ENCODE results near the gene SLC23A3. TPM values are rescaled to one million over a fixed set of nuclear protein-coding genes. Genes with fewer than 3 reads are reported as not detected.

The SLC23A3 gene
- total and polyA plus RNA-seq, 4 donors: 0.23 to 2.4 (median 0.66) TPM

- TF ChIP-seq CTCF (IDR thresholded peaks at IDR 0.05; ENCODE audit: low read depth, low read length, missing input control): no peak
- TF ChIP-seq RAD21 (IDR thresholded peaks at IDR 0.05): no peak
- TF ChIP-seq JUND (IDR thresholded peaks at IDR 0.05): no peak
These were observed 11.8 kb downstream of the SLC23A3 start (continued) for GRCh38 chr2:219158025-219158424.

GRCh38 chr2:219157396-219157795, 12.4 kb downstream of the SLC23A3 start:
- 95% methylated on average over 8 of the region's 8 CpGs for WGBS
- TF ChIP-seq TAF1 (conservative IDR thresholded peaks at IDR 0.05): no peak
- TF ChIP-seq MAX (IDR thresholded peaks at IDR 0.05): no peak
- TF ChIP-seq HNF4A (conservative IDR thresholded peaks at IDR 0.05): no peak
- no peak for TF ChIP-seq GABPA (IDR thresholded peaks at IDR 0.05 in 1 of 2, conservative IDR thresholded peaks at IDR 0.05 in 1 of 2)
- no peak for TF ChIP-seq CTCF (IDR thresholded peaks at IDR 0.05; ENCODE audit: low read depth, low read length, missing input control)
- TF ChIP-seq NR2F2 (IDR thresholded peaks at IDR 0.05): no peak
- no peak for TF ChIP-seq RAD21 (IDR thresholded peaks at IDR 0.05)
- no peak for TF ChIP-seq JUND (IDR thresholded peaks at IDR 0.05)
- TF ChIP-seq FOXA1 (IDR thresholded peaks at IDR 0.05): no peak
- no peak for TF ChIP-seq EGR1 (IDR thresholded peaks at IDR 0.05; ENCODE audit: low read depth in 2 of 2)
- TF ChIP-seq ATF3 (IDR thresholded peaks at IDR 0.05): no peak
- no peak for TF ChIP-seq REST (IDR thresholded peaks at IDR 0.05)
- TF ChIP-seq, protein P1, sequence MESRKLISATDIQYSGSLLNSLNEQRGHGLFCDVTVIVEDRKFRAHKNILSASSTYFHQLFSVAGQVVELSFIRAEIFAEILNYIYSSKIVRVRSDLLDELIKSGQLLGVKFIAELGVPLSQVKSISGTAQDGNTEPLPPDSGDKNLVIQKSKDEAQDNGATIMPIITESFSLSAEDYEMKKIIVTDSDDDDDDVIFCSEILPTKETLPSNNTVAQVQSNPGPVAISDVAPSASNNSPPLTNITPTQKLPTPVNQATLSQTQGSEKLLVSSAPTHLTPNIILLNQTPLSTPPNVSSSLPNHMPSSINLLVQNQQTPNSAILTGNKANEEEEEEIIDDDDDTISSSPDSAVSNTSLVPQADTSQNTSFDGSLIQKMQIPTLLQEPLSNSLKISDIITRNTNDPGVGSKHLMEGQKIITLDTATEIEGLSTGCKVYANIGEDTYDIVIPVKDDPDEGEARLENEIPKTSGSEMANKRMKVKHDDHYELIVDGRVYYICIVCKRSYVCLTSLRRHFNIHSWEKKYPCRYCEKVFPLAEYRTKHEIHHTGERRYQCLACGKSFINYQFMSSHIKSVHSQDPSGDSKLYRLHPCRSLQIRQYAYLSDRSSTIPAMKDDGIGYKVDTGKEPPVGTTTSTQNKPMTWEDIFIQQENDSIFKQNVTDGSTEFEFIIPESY (IDR thresholded peaks at IDR 0.05): no peak
- no peak for TF ChIP-seq FOXA2 (IDR thresholded peaks at IDR 0.05)
- Histone ChIP-seq H3K4me3 (ENCODE audit: low read depth in 1 of 3, low read length in 3 of 3) (no peak overlapping the region), H3K4me1 (ENCODE audit: control insufficient read depth in 4 of 4, insufficient read depth in 4 of 4, low read length in 3 of 4) (peaks cover 2 to 17% (median 13%) of the 10 kb centered on the region in 4 donors), H3K9me3 (ENCODE audit: control insufficient read depth in 4 of 4, low read length in 3 of 4) (no peaks in the 10 kb centered on the region), H3K27me3 (ENCODE audit: control insufficient read depth in 4 of 4, insufficient read depth in 4 of 4, low read length in 3 of 4) (no peaks in the 10 kb centered on the region), H3K27ac (ENCODE audit: low read depth in 1 of 2, low read length in 2 of 2) (no peak overlapping the region), H3K9ac (ENCODE audit: low read depth in 1 of 2, low read length in 2 of 2) (no peak overlapping the region), H3K36me3 (ENCODE audit: control insufficient read depth in 4 of 4, insufficient read depth in 3 of 4, low read depth in 1 of 4, low read length in 3 of 4) (peaks cover 3 to 19% (median 11%) of the 10 kb centered on the region in 4 donors)
- DNase-seq (ENCODE audit: low spot score): no peak
